Measurements from ENCODE around the gene ZMYND8. TPM values are rescaled to one million over a fixed set of nuclear protein-coding genes. Genes with fewer than 3 reads are reported as not detected.
A peak's percentile ranks its signal among the peaks of the same experiment; 100 is the strongest.
"Not testable (repeated sequence)": the region's sequence is repeated elsewhere in the genome, so short reads cannot be mapped to it uniquely, and the experiment has no call there.

Gene ZMYND8
- total RNA-seq, 1 donor = 20.3 TPM

DNA sequence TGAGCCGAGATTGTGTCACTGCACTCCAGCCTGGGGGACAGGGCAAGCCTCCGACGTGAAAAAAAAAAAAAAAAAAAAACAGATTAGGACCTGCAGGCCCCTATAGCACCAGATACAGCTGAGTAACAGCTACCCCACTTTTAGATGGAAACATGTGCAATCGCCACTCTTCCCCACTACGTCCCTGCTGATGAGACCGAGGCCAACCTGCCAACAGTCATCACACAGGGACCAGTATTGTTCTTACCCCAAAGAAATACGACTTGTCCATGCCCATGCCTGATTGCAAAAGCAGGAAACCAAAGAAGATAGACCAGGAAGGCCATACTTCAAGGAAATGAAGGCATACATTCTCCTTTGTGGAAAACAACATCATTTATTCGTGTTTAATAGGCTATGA lies 45.8 kb downstream of the ZMYND8 start:
- H3K4me3 ChIP-seq (ENCODE audit: low read depth, low read length) = no peak overlapping the region
- TF ChIP-seq, protein P1, sequence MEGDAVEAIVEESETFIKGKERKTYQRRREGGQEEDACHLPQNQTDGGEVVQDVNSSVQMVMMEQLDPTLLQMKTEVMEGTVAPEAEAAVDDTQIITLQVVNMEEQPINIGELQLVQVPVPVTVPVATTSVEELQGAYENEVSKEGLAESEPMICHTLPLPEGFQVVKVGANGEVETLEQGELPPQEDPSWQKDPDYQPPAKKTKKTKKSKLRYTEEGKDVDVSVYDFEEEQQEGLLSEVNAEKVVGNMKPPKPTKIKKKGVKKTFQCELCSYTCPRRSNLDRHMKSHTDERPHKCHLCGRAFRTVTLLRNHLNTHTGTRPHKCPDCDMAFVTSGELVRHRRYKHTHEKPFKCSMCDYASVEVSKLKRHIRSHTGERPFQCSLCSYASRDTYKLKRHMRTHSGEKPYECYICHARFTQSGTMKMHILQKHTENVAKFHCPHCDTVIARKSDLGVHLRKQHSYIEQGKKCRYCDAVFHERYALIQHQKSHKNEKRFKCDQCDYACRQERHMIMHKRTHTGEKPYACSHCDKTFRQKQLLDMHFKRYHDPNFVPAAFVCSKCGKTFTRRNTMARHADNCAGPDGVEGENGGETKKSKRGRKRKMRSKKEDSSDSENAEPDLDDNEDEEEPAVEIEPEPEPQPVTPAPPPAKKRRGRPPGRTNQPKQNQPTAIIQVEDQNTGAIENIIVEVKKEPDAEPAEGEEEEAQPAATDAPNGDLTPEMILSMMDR (IDR thresholded peaks at IDR 0.05; ENCODE audit: insufficient read depth, low read depth, low read length) = no peak
- DNase-seq (ENCODE audit: low read depth) = no peak

GRCh38 chr20:47309806-47310426 lies 46.6 kb downstream of the ZMYND8 start:
- TF ChIP-seq, protein P1 (IDR thresholded peaks at IDR 0.05; ENCODE audit: insufficient read depth, low read depth, low read length) = no peak
- no peak for DNase-seq (ENCODE audit: low read depth)
- no peak overlapping the region for H3K4me3 ChIP-seq (ENCODE audit: low read depth, low read length)

- no peak for DNase-seq (ENCODE audit: low read depth)
- no peak overlapping the region for H3K4me3 ChIP-seq (ENCODE audit: low read depth, low read length)
- TF ChIP-seq, protein P1 (IDR thresholded peaks at IDR 0.05; ENCODE audit: insufficient read depth, low read depth, low read length) = no peak
Observed at GRCh38 chr20:47309394-47309793, 47.1 kb downstream of the ZMYND8 start.

- not testable (repeated sequence) for H3K4me3 ChIP-seq (ENCODE audit: low read depth, low read length); DNase-seq (ENCODE audit: low read depth)
Observed at GRCh38 chr20:47307569-47307968, 48.9 kb downstream of the ZMYND8 start.

GRCh38 chr20:47306755-47307370 lies 49.6 kb downstream of the ZMYND8 start:
- no peak for DNase-seq (ENCODE audit: low read depth)
- TF ChIP-seq, protein P1 (IDR thresholded peaks at IDR 0.05; ENCODE audit: insufficient read depth, low read depth, low read length) = no peak
- no peak overlapping the region for H3K4me3 ChIP-seq (ENCODE audit: low read depth, low read length)

DNA sequence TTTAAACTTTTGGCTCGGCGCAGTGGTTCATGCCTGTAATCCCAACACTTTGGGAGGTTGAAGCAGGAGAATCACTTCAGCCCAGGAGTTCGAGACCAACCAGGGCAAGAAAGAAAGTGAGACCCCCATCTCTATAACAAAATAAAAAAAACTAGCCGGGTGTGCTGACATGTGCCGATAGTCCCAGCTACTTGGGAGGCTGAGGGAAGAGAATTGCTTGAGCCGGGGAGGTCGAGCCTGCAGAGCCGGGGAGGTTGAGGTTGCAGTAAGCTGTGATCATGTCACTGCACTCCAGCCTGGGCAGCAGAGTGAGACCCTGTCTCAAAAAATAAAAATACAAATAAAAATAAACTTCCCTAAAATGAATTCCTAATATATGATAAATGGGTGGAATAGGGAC lies 50.4 kb downstream of the ZMYND8 start:
- DNase-seq (ENCODE audit: low read depth) = no peak
- no peak overlapping the region for H3K4me3 ChIP-seq (ENCODE audit: low read depth, low read length)
- TF ChIP-seq, protein P1 (IDR thresholded peaks at IDR 0.05; ENCODE audit: insufficient read depth, low read depth, low read length) = no peak

DNA sequence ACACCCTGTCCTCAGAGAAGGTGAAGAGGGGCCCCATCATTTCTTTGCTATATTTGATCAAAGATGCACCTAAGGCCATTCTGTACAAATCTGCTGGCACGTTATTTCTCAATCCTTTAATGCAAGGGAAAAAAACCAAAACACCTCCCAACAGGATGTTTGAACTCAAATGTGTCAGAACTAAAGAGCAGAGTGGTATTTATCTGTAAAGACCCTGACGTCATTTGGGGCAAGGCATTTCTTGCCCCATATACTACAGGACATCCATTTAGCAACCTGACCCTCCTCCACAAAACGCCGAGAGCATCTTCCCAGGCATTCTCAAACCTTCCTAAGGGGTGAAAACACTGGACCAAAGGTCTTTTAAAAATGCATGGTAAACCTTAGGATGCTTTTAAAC lies 50.8 kb downstream of the ZMYND8 start:
- DNase-seq (ENCODE audit: low read depth) = peak; percentile 93
- no peak overlapping the region for H3K4me3 ChIP-seq (ENCODE audit: low read depth, low read length)
- TF ChIP-seq, protein P1 (IDR thresholded peaks at IDR 0.05; ENCODE audit: insufficient read depth, low read depth, low read length) = no peak

Measured in fibroblast of villous mesenchyme (primary cell).